Brain pericyte (primary cell): ENCODE data around the gene FMNL2.

Source experiments
- DNase-seq: peaks from one replicate; pipeline ENCODE4 v3.0.0-alpha.2; 2012; ENCODE audit warnings: low read depth, low spot score

Gene FMNL2

GRCh38 chr2:152446213-152446612 lies 111.2 kb downstream of the FMNL2 start:
- DNase-seq, result no peak

GRCh38 chr2:152447897-152448296 lies 112.9 kb downstream of the FMNL2 start:
- no peak for DNase-seq

GRCh38 chr2:152448606-152449005 lies 113.6 kb downstream of the FMNL2 start:
- DNase-seq, result no peak

GRCh38 chr2:152449578-152449977 lies 114.6 kb downstream of the FMNL2 start:
- no peak for DNase-seq

- no peak for DNase-seq
Observed at GRCh38 chr2:152450176-152450575, 115.2 kb downstream of the FMNL2 start.

GRCh38 chr2:152452256-152452973 lies 117.4 kb downstream of the FMNL2 start:
- no peak for DNase-seq

GRCh38 chr2:152453129-152453911 lies 118.3 kb downstream of the FMNL2 start:
- no peak for DNase-seq

- DNase-seq, result no peak
Observed at GRCh38 chr2:152454371-152454770, 119.4 kb downstream of the FMNL2 start.

GRCh38 chr2:152454960-152455359 lies 120.0 kb downstream of the FMNL2 start:
- no peak for DNase-seq

- no peak for DNase-seq
Observed at GRCh38 chr2:152455738-152456137, 120.8 kb downstream of the FMNL2 start.

- no peak for DNase-seq
Observed at GRCh38 chr2:152456262-152456661, 121.3 kb downstream of the FMNL2 start.

GRCh38 chr2:152458441-152458940 lies 123.5 kb downstream of the FMNL2 start:
- DNase-seq, result no peak

GRCh38 chr2:152459091-152459490 lies 124.1 kb downstream of the FMNL2 start:
- DNase-seq, result no peak

GRCh38 chr2:152460567-152460966 lies 125.6 kb downstream of the FMNL2 start:
- DNase-seq, result no peak

GRCh38 chr2:152462120-152462519 lies 127.1 kb downstream of the FMNL2 start:
- no peak for DNase-seq

GRCh38 chr2:152462779-152463178 lies 127.8 kb downstream of the FMNL2 start:
- DNase-seq, result no peak

GRCh38 chr2:152464851-152465470 lies 130.0 kb downstream of the FMNL2 start:
- no peak for DNase-seq

- DNase-seq, result no peak
Observed at GRCh38 chr2:152465541-152465940, 130.6 kb downstream of the FMNL2 start.

- no peak for DNase-seq
Observed at GRCh38 chr2:152466041-152466440, 131.1 kb downstream of the FMNL2 start.

GRCh38 chr2:152466980-152467676 lies 132.2 kb downstream of the FMNL2 start:
- DNase-seq, result no peak

GRCh38 chr2:152467677-152468410 lies 132.9 kb downstream of the FMNL2 start:
- DNase-seq, result no peak
